Cardiac muscle cell (in vitro differentiated cells and primary cell): ENCODE measurements around the gene ZNF740. TPM values are rescaled to one million over a fixed set of nuclear protein-coding genes. Genes with fewer than 3 reads are reported as not detected.

Source experiments
- DNase-seq, 2 donors: peaks; one replicate each; pipeline versions ENCODE4 v3.0.0 to v3.0.0-alpha.2; 2010 to 2017; ENCODE audit warnings: low read depth in 1 of 2, low spot score in 1 of 2
- H3K27ac ChIP-seq: fragments of 200-600 bp; sonication (generic); 2 replicates; pipeline ENCODE4 v1.5.1; 2016
- H3K27me3 ChIP-seq: fragments of 200-600 bp; sonication (generic); 2 replicates; pipeline ENCODE4 v1.6.0; 2016; ENCODE audit warnings: control low read depth
- H3K36me3 ChIP-seq: fragments of 200-600 bp; sonication (generic); 2 replicates; pipeline ENCODE4 v1.5.1; 2016; ENCODE audit warnings: control low read depth
- H3K4me1 ChIP-seq: fragments of 200-600 bp; sonication (generic); 2 replicates; pipeline ENCODE4 v1.8.1; 2017; ENCODE audit warnings: low read depth, mild to moderate bottlenecking, mixed run types
- H3K4me3 ChIP-seq: fragments of 200-600 bp; sonication (generic); 2 replicates; pipeline ENCODE4 v1.5.1; 2016; ENCODE audit warnings: mild to moderate bottlenecking
- H3K9me3 ChIP-seq: fragments of 200-600 bp; sonication (generic); 2 replicates; pipeline ENCODE4 v1.5.1; 2017; ENCODE audit warnings: low read depth, mild to moderate bottlenecking, control low read depth
- CTCF ChIP-seq: IDR thresholded peaks from 2 replicates; pipeline ENCODE4 v1.5.1; 2012; ENCODE audit warnings: low read depth, mild to moderate bottlenecking, low read length
- polyA plus RNA-seq: library from polyadenylated mRNA; unstranded; fragments of >200 nt; fragmentation: Nextera tagmentation; extraction: Ambion mirVana; gene quantifications from 2 replicates; pipeline ENCODE4 v1.2.1, GENCODE V29; 2016
- total RNA-seq: library from RNA; depleted of rRNA; stranded (reverse); fragments of >200 nt; gene quantifications from 2 replicates; pipeline ENCODE4 v1.2.3, GENCODE V29; 2016

Gene ZNF740
- total and polyA plus RNA-seq, 2 experiments from 2014 or later = 4.4 to 20.5 TPM

DNA sequence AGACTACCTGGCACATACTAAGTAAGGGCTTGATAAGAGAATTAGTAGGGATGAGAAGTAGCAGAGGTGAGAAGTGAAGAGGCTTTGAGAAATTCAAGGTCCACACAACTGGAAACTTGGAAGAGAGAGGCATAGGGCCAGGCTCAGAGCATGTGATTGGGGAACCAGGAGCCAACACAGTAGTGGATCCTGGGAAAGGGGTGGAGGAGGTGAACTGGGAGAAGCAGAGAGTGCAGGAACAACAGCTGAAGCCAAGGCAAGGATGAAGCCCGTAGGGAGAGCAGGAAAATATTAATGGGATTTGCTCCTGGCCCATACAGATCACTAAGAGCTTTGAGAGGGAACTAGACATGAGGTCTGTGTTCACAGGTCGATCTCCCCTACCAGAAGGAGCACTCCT lies 27.9 kb downstream of the ZNF740 start:
- H3K36me3 ChIP-seq = peaks cover 4% of the 10 kb centered on the region
- TF ChIP-seq CTCF = no peak
- DNase-seq = no peak
- no peak overlapping the region for H3K27ac ChIP-seq
- H3K9me3 ChIP-seq = no peaks in the 10 kb centered on the region
- H3K4me1 ChIP-seq = no peaks in the 10 kb centered on the region
- H3K4me3 ChIP-seq = no peak overlapping the region
- H3K27me3 ChIP-seq = no peaks in the 10 kb centered on the region

GRCh38 chr12:53208877-53209463 lies 28.4 kb downstream of the ZNF740 start:
- H3K27ac ChIP-seq = no peak overlapping the region
- H3K9me3 ChIP-seq = no peaks in the 10 kb centered on the region
- no peak for TF ChIP-seq CTCF
- H3K36me3 ChIP-seq = peaks cover 4% of the 10 kb centered on the region
- no peaks in the 10 kb centered on the region for H3K27me3 ChIP-seq
- H3K4me1 ChIP-seq = no peaks in the 10 kb centered on the region
- no peak for DNase-seq
- H3K4me3 ChIP-seq = no peak overlapping the region

GRCh38 chr12:53210843-53211242 lies 30.3 kb downstream of the ZNF740 start:
- Histone ChIP-seq H3K4me1 (no peaks in the 10 kb centered on the region), H3K27ac (no peak overlapping the region), H3K27me3 (no peaks in the 10 kb centered on the region), H3K4me3 (no peak overlapping the region), H3K9me3 (no peaks in the 10 kb centered on the region), H3K36me3 (peaks cover 4% of the 10 kb centered on the region)
- no peak for TF ChIP-seq CTCF
- no peak for DNase-seq

GRCh38 chr12:53211476-53212381 lies 31.2 kb downstream of the ZNF740 start:
- no peak for DNase-seq
- peak; percentile 33 for TF ChIP-seq CTCF
- no peaks in the 10 kb centered on the region for H3K4me1 ChIP-seq
- no peak overlapping the region for H3K27ac ChIP-seq
- H3K36me3 ChIP-seq = peaks cover 4% of the 10 kb centered on the region
- no peaks in the 10 kb centered on the region for H3K9me3 ChIP-seq
- no peak overlapping the region for H3K4me3 ChIP-seq
- H3K27me3 ChIP-seq = no peaks in the 10 kb centered on the region

GRCh38 chr12:53212931-53213330 lies 32.4 kb downstream of the ZNF740 start:
- no peaks in the 10 kb centered on the region for H3K9me3 ChIP-seq
- no peak for DNase-seq
- no peak for TF ChIP-seq CTCF
- H3K4me1 ChIP-seq = no peaks in the 10 kb centered on the region
- no peak overlapping the region for H3K27ac ChIP-seq
- peaks cover 4% of the 10 kb centered on the region for H3K36me3 ChIP-seq
- H3K27me3 ChIP-seq = no peaks in the 10 kb centered on the region
- H3K4me3 ChIP-seq = no peak overlapping the region
